Loucy (cell line): ENCODE measurements around the gene MACO1.

Experiments
- H2AFZ ChIP-seq: fragments of 200-600 bp; sonication (generic); 2 replicates; pipeline ENCODE4 v1.6.0; 2016; ENCODE audit warnings: antibody characterized with exemption, mild to moderate bottlenecking, low read length, moderate library complexity
- H3F3A ChIP-seq: fragments of 200-600 bp; 2 replicates; pipeline ENCODE4 v1.6.0; 2016; ENCODE audit warnings: antibody characterized with exemption, low read depth, mild to moderate bottlenecking
- H3K27me3 ChIP-seq: fragments of 200-600 bp; sonication (generic); 2 replicates; pipeline ENCODE4 v1.6.1; 2014; ENCODE audit warnings: low read length, mild to moderate bottlenecking; ENCODE audit not compliant: insufficient read depth, poor library complexity, severe bottlenecking
- H3K36me3 ChIP-seq: fragments of 200-600 bp; sonication (generic); 2 replicates; pipeline ENCODE4 v1.6.1; 2016; ENCODE audit warnings: low read length; ENCODE audit not compliant: insufficient read depth
- H3K4me1 ChIP-seq: fragments of 200-600 bp; sonication (generic); 2 replicates; pipeline ENCODE4 v1.5.1; 2014; ENCODE audit warnings: low read length, mild to moderate bottlenecking; ENCODE audit not compliant: insufficient read depth, poor library complexity, severe bottlenecking
- H3K4me2 ChIP-seq: fragments of 200-600 bp; sonication (generic); 2 replicates; pipeline ENCODE4 v1.6.0; 2014; ENCODE audit warnings: antibody characterized with exemption, low read length, low read depth, mild to moderate bottlenecking; ENCODE audit not compliant: poor library complexity, severe bottlenecking
- H3K4me3 ChIP-seq: fragments of 200-600 bp; sonication (generic); 2 replicates; pipeline ENCODE4 v1.5.1; 2014; ENCODE audit warnings: low read length, mild to moderate bottlenecking, mixed read lengths; ENCODE audit not compliant: poor library complexity, severe bottlenecking
- H3K79me2 ChIP-seq: fragments of 200-600 bp; sonication (generic); 2 replicates; pipeline ENCODE4 v1.6.1; 2014; ENCODE audit warnings: low read length; ENCODE audit not compliant: insufficient read depth
- H3K9ac ChIP-seq: fragments of 200-600 bp; sonication (generic); 2 replicates; pipeline ENCODE4 v1.6.0; 2014; ENCODE audit warnings: mild to moderate bottlenecking, low read depth, low read length, moderate library complexity; ENCODE audit not compliant: poor library complexity, severe bottlenecking
- H3K9me2 ChIP-seq: fragments of 200-600 bp; sonication (generic); replicated peaks from 2 replicates; pipeline ENCODE4 v1.6.1; 2016; ENCODE audit warnings: low read depth, low read length, mixed read lengths
- H3K9me3 ChIP-seq: fragments of 200-600 bp; sonication (generic); 2 replicates; pipeline ENCODE4 v1.6.1; 2014; ENCODE audit warnings: mild to moderate bottlenecking, antibody characterized with exemption, low read length, low read depth; ENCODE audit not compliant: insufficient read depth
- H4K20me1 ChIP-seq: fragments of 200-600 bp; sonication (generic); 2 replicates; pipeline ENCODE4 v1.6.0; 2014; ENCODE audit warnings: antibody characterized with exemption, low read length, mild to moderate bottlenecking; ENCODE audit not compliant: insufficient read depth, poor library complexity, severe bottlenecking
- CTCF ChIP-seq: fragments of 200-600 bp; sonication (generic); conservative IDR thresholded peaks from 2 replicates; pipeline ENCODE4 v1.5.1; 2014; ENCODE audit warnings: mild to moderate bottlenecking, antibody characterized with exemption, low read length
- EZH2phosphoT487 ChIP-seq: fragments of 200-600 bp; IDR thresholded peaks from 2 replicates; pipeline ENCODE4 v1.6.1; 2018; ENCODE audit warnings: antibody characterized with exemption, mild to moderate bottlenecking, moderate library complexity, borderline replicate concordance

MACO1 gene

GRCh38 chr1:25530186-25531081, 99.7 kb downstream of the MACO1 start:
- Histone ChIP-seq H3K27me3 (no peaks in the 10 kb centered on the region), H3K9me2 (no peaks in the 10 kb centered on the region), H3K4me3 (no peak overlapping the region), H3K4me2 (no peak overlapping the region), H3K9ac (no peak overlapping the region), H3K4me1 (no peaks in the 10 kb centered on the region), H2AFZ (no peak overlapping the region), H3F3A (no peaks in the 10 kb centered on the region), H4K20me1 (no peaks in the 10 kb centered on the region), H3K9me3 (no peaks in the 10 kb centered on the region), H3K79me2 (no peaks in the 10 kb centered on the region), H3K36me3 (no peaks in the 10 kb centered on the region)
- TF ChIP-seq CTCF, result no peak
- no peak for TF ChIP-seq EZH2phosphoT487

- Histone ChIP-seq H3F3A (no peaks in the 10 kb centered on the region), H3K4me2 (no peak overlapping the region), H2AFZ (no peak overlapping the region), H3K79me2 (no peaks in the 10 kb centered on the region), H3K27me3 (no peaks in the 10 kb centered on the region), H3K9ac (no peak overlapping the region), H3K36me3 (no peaks in the 10 kb centered on the region), H3K9me3 (no peaks in the 10 kb centered on the region), H4K20me1 (no peaks in the 10 kb centered on the region), H3K9me2 (no peaks in the 10 kb centered on the region), H3K4me1 (no peaks in the 10 kb centered on the region), H3K4me3 (no peak overlapping the region)
- TF ChIP-seq CTCF, result no peak
- no peak for TF ChIP-seq EZH2phosphoT487
Measured at GRCh38 chr1:25531082-25531461, 100.4 kb downstream of the MACO1 start.

GRCh38 chr1:25532970-25533369, 102.3 kb downstream of the MACO1 start:
- Histone ChIP-seq H3K4me3 (no peak overlapping the region), H3K27me3 (no peaks in the 10 kb centered on the region), H3K9ac (no peak overlapping the region), H3K79me2 (no peaks in the 10 kb centered on the region), H3K36me3 (no peaks in the 10 kb centered on the region), H3K9me3 (no peaks in the 10 kb centered on the region), H4K20me1 (no peaks in the 10 kb centered on the region), H3K4me1 (no peaks in the 10 kb centered on the region), H3K4me2 (no peak overlapping the region), H2AFZ (no peak overlapping the region), H3F3A (no peaks in the 10 kb centered on the region), H3K9me2 (no peaks in the 10 kb centered on the region)
- TF ChIP-seq CTCF (no peak), EZH2phosphoT487 (no peak)
